GM18508 (cell line): Measurements from ENCODE around the gene PTPRK.

Experiments used
- ATAC-seq: cut with Tn5 transposase; IDR thresholded peaks from one replicate; pipeline ENCODE4 v1.9.1; 2021; ENCODE audit warnings: moderate number of reproducible peaks; ENCODE audit not compliant: insufficient read depth, unreplicated experiment

The PTPRK gene

GRCh38 chr6:128225612-128226011, 294.8 kb downstream of the PTPRK start:
- no peak for ATAC-seq

- no peak for ATAC-seq
Measured at GRCh38 chr6:128216917-128217316, 303.5 kb downstream of the PTPRK start.

- ATAC-seq: no peak
Measured at GRCh38 chr6:128209771-128210170, 310.6 kb downstream of the PTPRK start.

- ATAC-seq: no peak
Measured at GRCh38 chr6:128208851-128209580, 311.4 kb downstream of the PTPRK start.

- no peak for ATAC-seq
Measured at GRCh38 chr6:128208078-128208477, 312.3 kb downstream of the PTPRK start.

- no peak for ATAC-seq
Measured at GRCh38 chr6:128206610-128207426, 313.6 kb downstream of the PTPRK start.

- no peak for ATAC-seq
Measured at GRCh38 chr6:128204616-128205015, 315.8 kb downstream of the PTPRK start.

GRCh38 chr6:128202169-128202765, 318.1 kb downstream of the PTPRK start:
- ATAC-seq: no peak

- no peak for ATAC-seq
Measured at GRCh38 chr6:128200789-128201188, 319.6 kb downstream of the PTPRK start.

- no peak for ATAC-seq
Measured at GRCh38 chr6:128199461-128199860, 320.9 kb downstream of the PTPRK start.

GRCh38 chr6:128192972-128193371, 327.4 kb downstream of the PTPRK start:
- ATAC-seq: no peak

GRCh38 chr6:128188678-128189077, 331.7 kb downstream of the PTPRK start:
- no peak for ATAC-seq

GRCh38 chr6:128186729-128187128, 333.7 kb downstream of the PTPRK start:
- no peak for ATAC-seq

- ATAC-seq: no peak
Measured at GRCh38 chr6:128179876-128180438, 340.4 kb downstream of the PTPRK start.

GRCh38 chr6:128174724-128175123, 345.7 kb downstream of the PTPRK start:
- no peak for ATAC-seq

GRCh38 chr6:128172752-128173682, 347.4 kb downstream of the PTPRK start:
- no peak for ATAC-seq

- no peak for ATAC-seq
Measured at GRCh38 chr6:128172081-128172480, 348.3 kb downstream of the PTPRK start.

GRCh38 chr6:128171182-128171581, 349.2 kb downstream of the PTPRK start:
- no peak for ATAC-seq

- ATAC-seq: no peak
Measured at GRCh38 chr6:128168244-128168643, 352.2 kb downstream of the PTPRK start.

GRCh38 chr6:128167552-128167951, 352.8 kb downstream of the PTPRK start:
- ATAC-seq: no peak
